Tibial nerve (tissue), 3 donors: Measurements from ENCODE around the gene GSX2.

Experiments used
- CTCF ChIP-seq, 5 experiments: fragments of 200-600 bp in 3 of 5; fragments of 450-650 bp in 2 of 5; sonication (generic) in 3 of 5; IDR thresholded peaks; one replicate each; pipeline ENCODE4 v1.5.1; 2016 to 2019; ENCODE audit warnings: antibody characterized with exemption in 5 of 5, mild to moderate bottlenecking in 3 of 5, moderate library complexity in 2 of 5
- POLR2A ChIP-seq, 2 donors: fragments of 450-650 bp; IDR thresholded peaks; one replicate each; pipeline ENCODE4 v1.6.1; 2017; ENCODE audit warnings: antibody characterized with exemption in 2 of 2, mild to moderate bottlenecking in 2 of 2, moderate library complexity in 2 of 2

GRCh38 chr4:54063229-54063628 lies 36.7 kb upstream of the GSX2 start:
- TF ChIP-seq CTCF (IDR thresholded peaks at IDR 0.05) (no peak), POLR2A (IDR thresholded peaks at IDR 0.05) (no peak)
